ENCODE measurements around the gene SLC25A43. TPM values are rescaled to one million over a fixed set of nuclear protein-coding genes. Genes with fewer than 3 reads are reported as not detected.
A peak's percentile ranks its signal among the peaks of the same experiment; 100 is the strongest.

Gene SLC25A43
- total and polyA plus RNA-seq, 9 of the 15 experiments (the other 6 are each of a cell fraction or from before 2014, with no cell fraction given) = 1.3 to 8.4 (median 4.0) TPM

DNA sequence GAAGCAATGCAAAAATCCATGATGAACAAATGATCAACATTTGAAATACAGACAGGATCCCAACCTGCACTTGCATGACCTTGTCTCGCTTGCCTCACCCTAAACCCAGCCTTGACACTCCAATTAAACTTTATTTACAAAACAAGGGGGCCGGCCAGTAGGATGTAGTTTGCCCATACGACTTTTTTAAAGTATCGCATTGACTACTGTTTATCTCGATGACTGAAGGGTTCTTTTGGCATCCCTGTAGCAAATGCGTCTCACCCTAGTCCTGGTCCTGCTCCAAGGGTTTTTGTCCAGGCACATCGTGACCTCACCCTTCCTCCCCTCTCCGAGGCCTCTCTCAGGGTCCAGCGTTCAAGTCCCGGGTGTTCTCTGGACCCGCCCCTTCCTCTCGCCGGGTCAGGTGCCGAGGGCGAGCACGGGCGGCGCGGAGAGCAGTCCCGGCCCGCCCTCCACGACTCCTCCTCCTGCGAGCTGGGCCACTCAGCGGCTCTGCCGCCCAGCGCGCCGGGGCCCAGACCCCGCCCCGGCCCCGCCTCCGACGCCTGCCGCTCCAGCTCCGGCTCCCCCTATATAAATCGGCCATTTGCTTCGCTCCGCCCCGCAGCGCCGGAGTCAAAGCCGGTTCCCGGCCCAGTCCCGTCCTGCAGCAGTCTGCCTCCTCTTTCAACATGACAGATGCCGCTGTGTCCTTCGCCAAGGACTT is 68.9 kb downstream of the SLC25A43 start, which contains the start of gene SLC25A5 (continued):
- TF ChIP-seq, protein P1, sequence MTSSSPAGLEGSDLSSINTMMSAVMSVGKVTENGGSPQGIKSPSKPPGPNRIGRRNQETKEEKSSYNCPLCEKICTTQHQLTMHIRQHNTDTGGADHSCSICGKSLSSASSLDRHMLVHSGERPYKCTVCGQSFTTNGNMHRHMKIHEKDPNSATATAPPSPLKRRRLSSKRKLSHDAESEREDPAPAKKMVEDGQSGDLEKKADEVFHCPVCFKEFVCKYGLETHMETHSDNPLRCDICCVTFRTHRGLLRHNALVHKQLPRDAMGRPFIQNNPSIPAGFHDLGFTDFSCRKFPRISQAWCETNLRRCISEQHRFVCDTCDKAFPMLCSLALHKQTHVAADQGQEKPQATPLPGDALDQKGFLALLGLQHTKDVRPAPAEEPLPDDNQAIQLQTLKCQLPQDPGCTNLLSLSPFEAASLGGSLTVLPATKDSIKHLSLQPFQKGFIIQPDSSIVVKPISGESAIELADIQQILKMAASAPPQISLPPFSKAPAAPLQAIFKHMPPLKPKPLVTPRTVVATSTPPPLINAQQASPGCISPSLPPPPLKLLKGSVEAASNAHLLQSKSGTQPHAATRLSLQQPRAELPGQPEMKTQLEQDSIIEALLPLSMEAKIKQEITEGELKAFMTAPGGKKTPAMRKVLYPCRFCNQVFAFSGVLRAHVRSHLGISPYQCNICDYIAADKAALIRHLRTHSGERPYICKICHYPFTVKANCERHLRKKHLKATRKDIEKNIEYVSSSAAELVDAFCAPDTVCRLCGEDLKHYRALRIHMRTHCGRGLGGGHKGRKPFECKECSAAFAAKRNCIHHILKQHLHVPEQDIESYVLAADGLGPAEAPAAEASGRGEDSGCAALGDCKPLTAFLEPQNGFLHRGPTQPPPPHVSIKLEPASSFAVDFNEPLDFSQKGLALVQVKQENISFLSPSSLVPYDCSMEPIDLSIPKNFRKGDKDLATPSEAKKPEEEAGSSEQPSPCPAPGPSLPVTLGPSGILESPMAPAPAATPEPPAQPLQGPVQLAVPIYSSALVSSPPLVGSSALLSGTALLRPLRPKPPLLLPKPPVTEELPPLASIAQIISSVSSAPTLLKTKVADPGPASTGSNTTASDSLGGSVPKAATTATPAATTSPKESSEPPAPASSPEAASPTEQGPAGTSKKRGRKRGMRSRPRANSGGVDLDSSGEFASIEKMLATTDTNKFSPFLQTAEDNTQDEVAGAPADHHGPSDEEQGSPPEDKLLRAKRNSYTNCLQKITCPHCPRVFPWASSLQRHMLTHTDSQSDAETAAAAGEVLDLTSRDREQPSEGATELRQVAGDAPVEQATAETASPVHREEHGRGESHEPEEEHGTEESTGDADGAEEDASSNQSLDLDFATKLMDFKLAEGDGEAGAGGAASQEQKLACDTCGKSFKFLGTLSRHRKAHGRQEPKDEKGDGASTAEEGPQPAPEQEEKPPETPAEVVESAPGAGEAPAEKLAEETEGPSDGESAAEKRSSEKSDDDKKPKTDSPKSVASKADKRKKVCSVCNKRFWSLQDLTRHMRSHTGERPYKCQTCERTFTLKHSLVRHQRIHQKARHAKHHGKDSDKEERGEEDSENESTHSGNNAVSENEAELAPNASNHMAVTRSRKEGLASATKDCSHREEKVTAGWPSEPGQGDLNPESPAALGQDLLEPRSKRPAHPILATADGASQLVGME (CRISPR knock-in tag; IDR thresholded peaks at IDR 0.05) = no peak
- TF ChIP-seq EGR1 (conservative IDR thresholded peaks at IDR 0.05) = no peak
- TF ChIP-seq SIN3A (IDR thresholded peaks at IDR 0.05; ENCODE audit: borderline replicate concordance in 2 of 2, control insufficient read depth in 1 of 2, low read depth in 2 of 2, low read length in 2 of 2) = no peak
- TF ChIP-seq, protein P2, sequence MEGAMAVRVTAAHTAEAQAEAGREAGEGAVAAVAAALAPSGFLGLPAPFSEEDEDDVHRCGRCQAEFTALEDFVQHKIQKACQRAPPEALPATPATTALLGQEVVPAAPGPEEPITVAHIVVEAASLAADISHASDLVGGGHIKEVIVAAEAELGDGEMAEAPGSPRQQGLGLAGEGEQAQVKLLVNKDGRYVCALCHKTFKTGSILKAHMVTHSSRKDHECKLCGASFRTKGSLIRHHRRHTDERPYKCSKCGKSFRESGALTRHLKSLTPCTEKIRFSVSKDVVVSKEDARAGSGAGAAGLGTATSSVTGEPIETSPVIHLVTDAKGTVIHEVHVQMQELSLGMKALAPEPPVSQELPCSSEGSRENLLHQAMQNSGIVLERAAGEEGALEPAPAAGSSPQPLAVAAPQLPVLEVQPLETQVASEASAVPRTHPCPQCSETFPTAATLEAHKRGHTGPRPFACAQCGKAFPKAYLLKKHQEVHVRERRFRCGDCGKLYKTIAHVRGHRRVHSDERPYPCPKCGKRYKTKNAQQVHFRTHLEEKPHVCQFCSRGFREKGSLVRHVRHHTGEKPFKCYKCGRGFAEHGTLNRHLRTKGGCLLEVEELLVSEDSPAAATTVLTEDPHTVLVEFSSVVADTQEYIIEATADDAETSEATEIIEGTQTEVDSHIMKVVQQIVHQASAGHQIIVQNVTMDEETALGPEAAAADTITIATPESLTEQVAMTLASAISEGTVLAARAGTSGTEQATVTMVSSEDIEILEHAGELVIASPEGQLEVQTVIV (CRISPR knock-in tag; IDR thresholded peaks at IDR 0.05; ENCODE audit: borderline replicate concordance) = no peak
- peak in 1 of 2 experiments; percentile 61; a peak in 1 of 3 replicates for TF ChIP-seq CBX3 (IDR thresholded peaks at IDR 0.05; ENCODE audit: borderline replicate concordance in 1 of 2, low read length in 2 of 2)
- TF ChIP-seq DPF2 (IDR thresholded peaks at IDR 0.05) = no peak
- peak; percentile 97 for TF ChIP-seq POLR2B (IDR thresholded peaks at IDR 0.05; ENCODE audit: low read depth, partially characterized antibody)
- TF ChIP-seq, protein P3, sequence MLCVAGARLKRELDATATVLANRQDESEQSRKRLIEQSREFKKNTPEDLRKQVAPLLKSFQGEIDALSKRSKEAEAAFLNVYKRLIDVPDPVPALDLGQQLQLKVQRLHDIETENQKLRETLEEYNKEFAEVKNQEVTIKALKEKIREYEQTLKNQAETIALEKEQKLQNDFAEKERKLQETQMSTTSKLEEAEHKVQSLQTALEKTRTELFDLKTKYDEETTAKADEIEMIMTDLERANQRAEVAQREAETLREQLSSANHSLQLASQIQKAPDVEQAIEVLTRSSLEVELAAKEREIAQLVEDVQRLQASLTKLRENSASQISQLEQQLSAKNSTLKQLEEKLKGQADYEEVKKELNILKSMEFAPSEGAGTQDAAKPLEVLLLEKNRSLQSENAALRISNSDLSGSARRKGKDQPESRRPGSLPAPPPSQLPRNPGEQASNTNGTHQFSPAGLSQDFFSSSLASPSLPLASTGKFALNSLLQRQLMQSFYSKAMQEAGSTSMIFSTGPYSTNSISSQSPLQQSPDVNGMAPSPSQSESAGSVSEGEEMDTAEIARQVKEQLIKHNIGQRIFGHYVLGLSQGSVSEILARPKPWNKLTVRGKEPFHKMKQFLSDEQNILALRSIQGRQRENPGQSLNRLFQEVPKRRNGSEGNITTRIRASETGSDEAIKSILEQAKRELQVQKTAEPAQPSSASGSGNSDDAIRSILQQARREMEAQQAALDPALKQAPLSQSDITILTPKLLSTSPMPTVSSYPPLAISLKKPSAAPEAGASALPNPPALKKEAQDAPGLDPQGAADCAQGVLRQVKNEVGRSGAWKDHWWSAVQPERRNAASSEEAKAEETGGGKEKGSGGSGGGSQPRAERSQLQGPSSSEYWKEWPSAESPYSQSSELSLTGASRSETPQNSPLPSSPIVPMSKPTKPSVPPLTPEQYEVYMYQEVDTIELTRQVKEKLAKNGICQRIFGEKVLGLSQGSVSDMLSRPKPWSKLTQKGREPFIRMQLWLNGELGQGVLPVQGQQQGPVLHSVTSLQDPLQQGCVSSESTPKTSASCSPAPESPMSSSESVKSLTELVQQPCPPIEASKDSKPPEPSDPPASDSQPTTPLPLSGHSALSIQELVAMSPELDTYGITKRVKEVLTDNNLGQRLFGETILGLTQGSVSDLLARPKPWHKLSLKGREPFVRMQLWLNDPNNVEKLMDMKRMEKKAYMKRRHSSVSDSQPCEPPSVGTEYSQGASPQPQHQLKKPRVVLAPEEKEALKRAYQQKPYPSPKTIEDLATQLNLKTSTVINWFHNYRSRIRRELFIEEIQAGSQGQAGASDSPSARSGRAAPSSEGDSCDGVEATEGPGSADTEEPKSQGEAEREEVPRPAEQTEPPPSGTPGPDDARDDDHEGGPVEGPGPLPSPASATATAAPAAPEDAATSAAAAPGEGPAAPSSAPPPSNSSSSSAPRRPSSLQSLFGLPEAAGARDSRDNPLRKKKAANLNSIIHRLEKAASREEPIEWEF (CRISPR knock-in tag; IDR thresholded peaks at IDR 0.05) = no peak
- TF ChIP-seq TBP (optimal IDR thresholded peaks at IDR 0.05; ENCODE audit: low read depth, low read length) = peak; percentile 96
- TF ChIP-seq ZNF431 (CRISPR knock-in tag; IDR thresholded peaks at IDR 0.05) = 0 out of 2 replicates have a peak, but pooled peaks have one; percentile 10
- TF ChIP-seq ZNF354B (CRISPR knock-in tag; IDR thresholded peaks at IDR 0.05) = no peak
- TF ChIP-seq HNRNPK (IDR thresholded peaks at IDR 0.05; ENCODE audit: low read depth, low read length, poor library complexity, severe bottlenecking) = no peak
- TF ChIP-seq FOXM1 (IDR thresholded peaks at IDR 0.05; ENCODE audit: low read depth) = no peak
- TF ChIP-seq FOXM1 (CRISPR knock-in tag; IDR thresholded peaks at IDR 0.05; ENCODE audit: low read depth) = no peak; the same call in 1 of the 2 replicates
